Osteocyte (in vitro differentiated cells): ENCODE results near the gene FHOD3. TPM values are rescaled to one million over a fixed set of nuclear protein-coding genes. Genes with fewer than 3 reads are reported as not detected.

ENCODE experiments used
- DNase-seq: peaks from one replicate; pipeline ENCODE4 v3.0.0; 2021; ENCODE audit warnings: mixed read lengths; ENCODE audit not compliant: unreplicated experiment; ENCODE audit errors: extremely low spot score
- H3K27ac Mint-ChIP-seq: one replicate; pipeline ENCODE4 v1.8.0; 2021; ENCODE audit warnings: mild to moderate bottlenecking, mixed read lengths; ENCODE audit not compliant: unreplicated experiment
- H3K27me3 Mint-ChIP-seq: one replicate; pipeline ENCODE4 v1.8.0; 2021; ENCODE audit warnings: mixed read lengths; ENCODE audit not compliant: unreplicated experiment
- H3K36me3 Mint-ChIP-seq: one replicate; pipeline ENCODE4 v1.8.0; 2021; ENCODE audit warnings: mixed read lengths; ENCODE audit not compliant: unreplicated experiment
- H3K4me1 Mint-ChIP-seq: one replicate; pipeline ENCODE4 v1.8.0; 2021; ENCODE audit warnings: mixed read lengths; ENCODE audit not compliant: unreplicated experiment
- H3K4me3 Mint-ChIP-seq: one replicate; pipeline ENCODE4 v1.8.0; 2021; ENCODE audit warnings: mild to moderate bottlenecking, moderate library complexity, mixed read lengths; ENCODE audit not compliant: unreplicated experiment
- H3K9me3 Mint-ChIP-seq: one replicate; pipeline ENCODE4 v1.8.0; 2021; ENCODE audit warnings: mixed read lengths; ENCODE audit not compliant: unreplicated experiment
- total RNA-seq: library from RNA; stranded (reverse); gene quantifications from 2 replicates; pipeline ENCODE4 v1.2.1, GENCODE V29; 2021
- TF ChIP-seq, protein P1 (sequence below): fragments of 200-600 bp; sonication (generic); IDR thresholded peaks from 2 replicates; pipeline ENCODE4 v1.5.0; 2021; ENCODE audit warnings: antibody characterized with exemption, mild to moderate bottlenecking, moderate library complexity

The FHOD3 gene
- total RNA-seq, 1 donor from 2014 or later = 1.2 TPM

DNA sequence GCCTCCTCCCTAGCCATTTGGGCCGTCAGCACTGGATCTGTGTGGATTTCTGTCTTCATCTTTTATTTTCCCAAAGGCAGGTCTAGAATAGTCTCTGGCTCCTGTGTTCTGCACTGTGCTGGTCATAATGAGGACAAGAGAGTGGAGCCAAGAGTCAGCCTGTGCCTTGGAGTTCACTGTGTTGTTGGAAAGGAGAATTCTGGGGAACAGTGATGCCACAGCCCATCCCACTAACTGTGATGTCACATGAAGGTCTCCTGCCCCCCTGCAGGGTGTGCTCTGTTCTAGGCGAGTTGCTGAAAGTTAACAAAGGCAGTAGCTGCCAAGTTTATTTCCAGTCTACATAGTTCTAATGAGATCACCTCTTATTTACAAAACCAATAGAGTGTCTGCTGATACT, 282.8 kb downstream of the FHOD3 start:
- peaks cover 7% of the 10 kb centered on the region for H3K9me3 Mint-ChIP-seq
- peaks cover 2% of the 10 kb centered on the region for H3K36me3 Mint-ChIP-seq
- no peaks in the 10 kb centered on the region for H3K27me3 Mint-ChIP-seq
- DNase-seq = no peak
- TF ChIP-seq, protein P1, sequence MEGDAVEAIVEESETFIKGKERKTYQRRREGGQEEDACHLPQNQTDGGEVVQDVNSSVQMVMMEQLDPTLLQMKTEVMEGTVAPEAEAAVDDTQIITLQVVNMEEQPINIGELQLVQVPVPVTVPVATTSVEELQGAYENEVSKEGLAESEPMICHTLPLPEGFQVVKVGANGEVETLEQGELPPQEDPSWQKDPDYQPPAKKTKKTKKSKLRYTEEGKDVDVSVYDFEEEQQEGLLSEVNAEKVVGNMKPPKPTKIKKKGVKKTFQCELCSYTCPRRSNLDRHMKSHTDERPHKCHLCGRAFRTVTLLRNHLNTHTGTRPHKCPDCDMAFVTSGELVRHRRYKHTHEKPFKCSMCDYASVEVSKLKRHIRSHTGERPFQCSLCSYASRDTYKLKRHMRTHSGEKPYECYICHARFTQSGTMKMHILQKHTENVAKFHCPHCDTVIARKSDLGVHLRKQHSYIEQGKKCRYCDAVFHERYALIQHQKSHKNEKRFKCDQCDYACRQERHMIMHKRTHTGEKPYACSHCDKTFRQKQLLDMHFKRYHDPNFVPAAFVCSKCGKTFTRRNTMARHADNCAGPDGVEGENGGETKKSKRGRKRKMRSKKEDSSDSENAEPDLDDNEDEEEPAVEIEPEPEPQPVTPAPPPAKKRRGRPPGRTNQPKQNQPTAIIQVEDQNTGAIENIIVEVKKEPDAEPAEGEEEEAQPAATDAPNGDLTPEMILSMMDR = no peak
- H3K27ac Mint-ChIP-seq = no peak overlapping the region
- peaks cover 6% of the 10 kb centered on the region for H3K4me1 Mint-ChIP-seq
- H3K4me3 Mint-ChIP-seq = no peak overlapping the region

- Mint-ChIP-seq H3K4me1 (peaks cover 6% of the 10 kb centered on the region), H3K4me3 (no peak overlapping the region), H3K9me3 (peaks cover 7% of the 10 kb centered on the region), H3K36me3 (peaks cover 2% of the 10 kb centered on the region), H3K27ac (no peak overlapping the region), H3K27me3 (no peaks in the 10 kb centered on the region)
- DNase-seq = no peak
- TF ChIP-seq, protein P1 = no peak
These were observed 283.6 kb downstream of the FHOD3 start for GRCh38 chr18:36580874-36581750.

DNA sequence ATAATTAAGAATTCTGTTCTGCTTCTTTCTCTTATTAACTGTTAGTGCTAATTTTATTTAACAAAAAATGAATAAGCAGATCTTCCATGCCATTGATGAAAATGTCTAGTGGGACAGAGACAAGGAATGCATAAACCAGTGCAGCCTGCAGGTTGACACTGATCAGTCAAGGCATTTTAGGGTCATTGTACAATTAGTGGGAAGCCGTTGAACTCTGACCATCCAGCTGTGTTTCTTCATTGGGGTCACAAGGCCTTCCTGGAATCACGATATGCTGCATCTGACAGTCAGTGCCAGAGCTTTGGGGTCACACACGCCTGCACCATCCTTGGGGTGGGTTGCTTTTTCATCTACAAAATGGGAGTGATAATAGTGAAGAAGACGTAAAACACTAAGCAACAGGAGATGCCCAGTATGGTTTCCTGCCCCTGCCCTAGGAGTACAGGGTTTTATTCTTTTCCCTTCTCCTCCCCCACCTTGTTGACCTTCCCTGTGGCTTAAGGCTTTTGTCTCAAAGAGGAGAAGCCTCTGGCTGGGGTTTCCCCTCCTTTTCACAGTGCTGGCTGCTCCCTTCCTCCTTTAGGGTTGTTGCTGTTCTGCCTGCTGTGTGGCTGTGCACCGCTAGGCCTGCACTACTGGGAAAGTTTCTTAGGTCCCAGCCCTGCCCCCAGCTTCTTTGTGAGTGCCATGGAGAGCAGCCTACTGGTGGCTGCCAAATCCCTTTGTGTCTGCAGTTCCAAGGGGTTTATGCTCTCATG, 285.7 kb downstream of the FHOD3 start:
- DNase-seq = no peak
- Mint-ChIP-seq H3K27ac (no peak overlapping the region), H3K36me3 (no peaks in the 10 kb centered on the region), H3K4me1 (peaks cover 6% of the 10 kb centered on the region), H3K27me3 (no peaks in the 10 kb centered on the region), H3K9me3 (no peaks in the 10 kb centered on the region), H3K4me3 (no peak overlapping the region)
- TF ChIP-seq, protein P1 = no peak

DNA sequence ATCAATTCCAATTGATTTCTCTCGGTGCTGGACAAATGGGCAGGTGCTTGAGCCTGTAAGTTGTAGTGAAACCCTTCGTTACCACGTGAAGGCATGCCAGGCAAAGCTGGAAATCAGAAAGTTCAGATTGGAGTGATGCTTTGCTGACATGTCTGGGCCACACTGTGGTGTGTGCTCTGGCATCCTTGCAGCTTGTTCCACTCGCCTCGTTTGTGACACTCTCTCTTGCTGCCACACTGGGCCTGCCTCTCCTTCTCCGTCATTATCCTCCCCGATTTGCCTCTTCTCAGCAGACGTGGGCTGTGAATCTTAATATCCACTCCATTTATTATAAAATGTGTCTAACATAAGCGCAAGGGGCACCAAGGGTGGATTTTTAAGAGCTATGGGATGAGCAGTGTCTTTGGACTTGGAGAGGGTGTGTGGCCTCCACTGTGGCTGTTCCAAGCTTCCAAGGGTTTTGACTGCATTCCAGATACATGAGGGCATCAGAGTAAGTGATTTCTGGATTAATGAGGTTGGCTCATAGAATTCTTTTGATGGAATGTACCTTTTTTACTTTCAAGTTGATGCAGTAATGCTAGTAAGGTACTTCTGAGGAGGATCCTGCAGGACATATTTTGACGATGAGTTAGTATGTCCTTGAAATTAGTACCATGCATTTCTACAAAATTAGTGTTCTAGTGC, 292.5 kb downstream of the FHOD3 start:
- no peaks in the 10 kb centered on the region for H3K9me3 Mint-ChIP-seq
- no peaks in the 10 kb centered on the region for H3K4me1 Mint-ChIP-seq
- H3K27me3 Mint-ChIP-seq = no peaks in the 10 kb centered on the region
- H3K36me3 Mint-ChIP-seq = no peaks in the 10 kb centered on the region
- no peak for DNase-seq
- no peak overlapping the region for H3K27ac Mint-ChIP-seq
- TF ChIP-seq, protein P1 = no peak
- H3K4me3 Mint-ChIP-seq = no peak overlapping the region
